Stimulated activated CD8-positive, alpha-beta memory T cell treated with anti-CD3 and anti-CD28 coated beads, Interleukin-12 subunit alpha, Interleukin-12 subunit beta, amount 100 ng/mL, for 24 hours (primary cell): ENCODE measurements around the gene FOXP1.

Source experiments
- DNase-seq: peaks from one replicate; pipeline ENCODE4 v3.0.0-alpha.2; 2020; ENCODE audit errors: extremely low read depth

FOXP1 gene

GRCh38 chr3:71102111-71102983 lies 481.2 kb downstream of the FOXP1 start:
- no peak for DNase-seq

- no peak for DNase-seq
These were observed 481.9 kb downstream of the FOXP1 start for GRCh38 chr3:71101626-71102025.

- DNase-seq = no peak
These were observed 482.5 kb downstream of the FOXP1 start for GRCh38 chr3:71101014-71101413.

GRCh38 chr3:71099997-71100719 lies 483.4 kb downstream of the FOXP1 start:
- no peak for DNase-seq

DNA sequence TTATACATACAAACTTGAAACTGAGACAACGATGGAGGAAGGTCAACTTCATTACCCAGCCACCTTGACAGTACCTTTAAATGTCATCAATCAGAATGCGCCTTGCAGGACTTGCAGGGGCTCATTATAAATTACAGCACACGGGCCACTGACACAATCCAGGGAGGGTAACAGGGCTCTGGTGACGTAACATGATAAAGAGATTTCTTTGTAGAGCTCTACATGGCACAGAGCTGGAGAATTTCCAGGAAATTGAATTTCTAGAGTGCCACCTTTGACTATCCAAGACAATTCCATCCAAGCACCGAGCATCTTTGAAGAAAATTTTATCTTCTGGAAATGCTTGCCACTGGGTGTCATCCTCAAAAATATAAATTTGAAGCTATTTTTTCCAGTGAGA lies 486.0 kb downstream of the FOXP1 start:
- DNase-seq = no peak

DNA sequence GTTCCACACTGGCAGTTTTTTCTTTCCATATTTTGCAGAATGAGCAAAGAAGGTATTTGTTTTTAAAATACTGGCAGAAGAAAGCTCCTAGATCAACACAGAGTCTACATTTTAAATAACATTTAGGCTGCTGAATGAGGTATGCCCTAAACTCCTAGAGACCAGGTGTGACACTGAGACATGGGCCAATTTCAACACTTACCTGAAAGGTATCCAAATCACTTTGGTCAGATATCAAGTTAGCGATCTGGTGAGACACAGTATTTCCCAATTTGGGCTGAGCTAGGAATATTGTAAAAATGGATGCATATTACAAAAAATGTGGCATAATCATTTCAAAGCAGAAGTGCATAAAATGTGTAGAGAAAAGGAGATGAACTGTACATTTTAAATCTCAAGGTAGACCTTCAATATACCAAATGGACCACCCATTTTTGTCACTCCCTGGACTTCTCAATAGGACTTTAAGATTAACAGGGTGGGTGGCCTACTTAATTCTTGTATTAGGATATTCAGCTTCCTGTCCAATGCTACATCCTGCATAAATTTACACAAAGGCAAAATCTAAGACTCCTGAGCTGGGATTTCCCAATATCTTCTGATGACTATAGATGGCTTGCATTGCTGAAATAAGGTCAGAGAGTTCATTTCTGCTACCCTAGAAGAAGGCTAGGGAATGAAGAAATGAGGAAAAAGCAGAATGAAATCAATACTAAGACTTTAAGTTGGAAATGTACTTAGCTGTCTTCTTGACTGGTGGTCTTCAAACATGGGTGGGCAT lies 487.8 kb downstream of the FOXP1 start:
- no peak for DNase-seq

GRCh38 chr3:71094658-71095209 lies 488.8 kb downstream of the FOXP1 start:
- no peak for DNase-seq

- no peak for DNase-seq
These were observed 490.9 kb downstream of the FOXP1 start for GRCh38 chr3:71092665-71093064.

- DNase-seq = no peak
These were observed 493.3 kb downstream of the FOXP1 start for GRCh38 chr3:71090207-71090606.

GRCh38 chr3:71089271-71089847 lies 494.2 kb downstream of the FOXP1 start:
- DNase-seq = no peak

GRCh38 chr3:71088742-71089141 lies 494.8 kb downstream of the FOXP1 start:
- no peak for DNase-seq

- no peak for DNase-seq
These were observed 495.4 kb downstream of the FOXP1 start for GRCh38 chr3:71088019-71088708.

- DNase-seq = no peak
These were observed 496.1 kb downstream of the FOXP1 start for GRCh38 chr3:71087143-71088018.

DNA sequence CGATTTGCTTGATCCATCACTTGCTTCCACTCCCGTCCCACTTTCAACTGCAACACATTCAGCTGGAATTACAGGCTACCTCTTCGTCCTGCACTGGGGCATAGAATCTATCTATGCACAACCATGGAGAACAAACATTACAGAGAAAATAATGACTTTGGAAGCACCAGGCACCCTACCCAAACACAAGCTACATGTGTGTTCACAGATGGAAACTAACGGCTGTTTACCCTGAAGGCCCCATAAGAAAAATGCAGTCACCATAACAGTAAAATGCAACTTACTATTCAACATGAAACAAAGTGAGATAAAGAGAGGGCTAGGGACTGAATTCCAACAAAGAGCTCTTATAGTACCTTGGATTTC lies 496.8 kb downstream of the FOXP1 start:
- no peak for DNase-seq

- DNase-seq = no peak
These were observed 499.8 kb downstream of the FOXP1 start for GRCh38 chr3:71083726-71084131.

- no peak for DNase-seq
These were observed 500.7 kb downstream of the FOXP1 start for GRCh38 chr3:71082833-71083232.

DNA sequence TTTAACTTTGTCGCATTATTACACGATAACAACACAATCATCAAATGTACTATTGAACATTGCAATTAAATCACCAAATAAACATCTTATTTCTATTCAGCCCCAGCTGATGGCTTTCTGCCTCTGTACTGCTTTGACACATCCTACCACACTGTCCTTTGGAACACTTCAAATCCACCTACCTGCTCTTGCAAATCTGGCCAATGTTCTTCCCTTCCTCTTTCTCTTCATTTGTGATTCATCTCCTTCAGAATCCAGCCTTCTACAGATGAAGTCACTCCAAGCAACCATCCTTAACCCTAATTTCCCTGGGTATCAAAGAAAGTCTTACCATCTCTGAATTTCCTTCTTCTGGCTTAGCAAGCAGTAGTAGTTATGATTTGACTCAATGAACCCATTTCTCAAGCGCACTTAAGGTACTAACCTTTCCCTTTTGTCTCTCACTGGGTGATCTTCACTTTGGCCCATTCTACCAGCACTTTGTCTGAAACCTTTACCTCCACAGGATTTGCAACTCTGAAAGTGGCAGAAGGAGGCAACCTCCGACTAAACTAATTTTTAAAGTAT lies 502.9 kb downstream of the FOXP1 start:
- no peak for DNase-seq

DNA sequence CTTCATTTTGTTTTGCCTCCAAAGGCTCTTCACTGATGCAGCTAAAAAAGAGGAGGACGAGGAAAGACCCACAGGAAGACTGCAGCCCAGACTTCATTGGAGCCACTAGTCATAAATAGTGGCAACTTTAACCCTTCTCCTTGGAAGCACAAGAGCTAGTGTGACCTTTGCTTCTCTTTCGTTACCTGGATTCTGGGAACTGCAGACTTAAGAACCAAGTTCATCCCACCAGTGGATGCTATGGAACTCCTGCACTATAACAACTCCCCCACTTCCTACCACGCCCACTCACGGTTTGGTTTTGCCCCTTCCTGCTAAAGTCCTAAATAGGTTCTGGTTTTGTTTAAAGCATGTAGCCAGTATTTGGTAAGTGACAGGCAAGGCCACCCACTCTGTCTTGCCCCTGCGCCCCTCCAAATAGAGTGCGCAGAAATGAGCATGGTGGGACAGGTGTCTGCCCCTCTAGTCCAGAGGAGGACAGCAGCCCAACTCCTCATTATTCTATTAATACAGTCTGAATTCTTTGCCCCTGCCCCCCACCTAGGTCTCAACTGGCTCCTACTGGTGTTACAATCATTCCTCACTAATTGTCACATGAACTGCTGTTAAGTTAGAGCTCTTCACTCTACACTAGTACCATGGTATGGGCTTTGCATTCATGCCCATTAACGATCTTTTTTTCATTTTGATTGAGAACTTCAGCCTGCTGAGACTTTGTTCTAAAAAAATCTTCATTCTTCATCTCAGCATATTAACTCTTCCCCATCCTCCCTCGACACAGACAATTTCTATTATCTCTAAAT lies 504.6 kb downstream of the FOXP1 start:
- no peak for DNase-seq

DNA sequence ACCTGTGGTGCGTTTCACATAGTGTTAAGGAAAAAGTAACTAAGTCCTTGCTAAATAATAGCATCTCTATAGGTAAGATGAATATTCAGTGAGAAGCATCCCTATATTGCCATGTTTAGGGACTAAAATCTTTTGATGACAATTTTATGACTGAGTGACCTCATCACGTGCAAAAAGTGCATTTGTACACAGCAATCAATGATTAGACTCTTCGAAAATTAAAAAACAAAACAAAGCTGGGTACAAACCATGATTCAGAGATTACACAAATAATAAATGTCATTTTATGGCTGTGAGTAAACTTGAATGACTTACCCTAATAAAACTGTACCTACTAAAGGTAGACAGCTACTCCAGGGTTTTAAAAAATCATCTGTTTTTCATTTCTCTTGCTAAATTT lies 505.3 kb downstream of the FOXP1 start:
- DNase-seq = no peak
